Measurements from ENCODE around the gene MB. TPM values are rescaled to one million over a fixed set of nuclear protein-coding genes. Genes with fewer than 3 reads are reported as not detected.

Gene MB
- total RNA-seq, 2 donors from 2014 or later, result 9.9 to 71.8 TPM

- Histone ChIP-seq H3K36me3 (no peaks in the 10 kb centered on the region), H3K27ac (no peak overlapping the region), H3K27me3 (replicated peaks; ENCODE audit: insufficient read depth) (no peaks in the 10 kb centered on the region), H3K9me3 (no peaks in the 10 kb centered on the region), H3K4me1 (replicated peaks) (no peaks in the 10 kb centered on the region), H3K4me3 (no peak overlapping the region)
- 93% methylated on average over 19 of the region's 19 CpGs for WGBS
- intact Hi-C loops (cut with DNase I), result no loop called here
- DNase-seq (ENCODE audit: low spot score), result no peak
- TF ChIP-seq POLR2A (IDR thresholded peaks at IDR 0.05), result no peak
- no peak for TF ChIP-seq CTCF (IDR thresholded peaks at IDR 0.05)
- TF ChIP-seq POLR2AphosphoS5 (IDR thresholded peaks at IDR 0.05), result no peak
Observed at GRCh38 chr22:35578836-35579575, 38.1 kb downstream of the MB start.

- H3K36me3 ChIP-seq, result no peaks in the 10 kb centered on the region
- H3K4me1 ChIP-seq (replicated peaks), result no peaks in the 10 kb centered on the region
- H3K9me3 ChIP-seq, result no peaks in the 10 kb centered on the region
- intact Hi-C loops (cut with DNase I), result no loop called here
- H3K27me3 ChIP-seq (replicated peaks; ENCODE audit: insufficient read depth), result no peaks in the 10 kb centered on the region
- no peak overlapping the region for H3K27ac ChIP-seq
- DNase-seq (ENCODE audit: low spot score), result no peak
- TF ChIP-seq CTCF (IDR thresholded peaks at IDR 0.05) (no peak), POLR2A (IDR thresholded peaks at IDR 0.05) (no peak), POLR2AphosphoS5 (IDR thresholded peaks at IDR 0.05) (no peak)
- 90% methylated on average over 2 of the region's 2 CpGs for WGBS
- H3K4me3 ChIP-seq, result no peak overlapping the region
Observed at GRCh38 chr22:35577799-35578659, 39.1 kb downstream of the MB start.

- no peak for TF ChIP-seq CTCF (IDR thresholded peaks at IDR 0.05)
- TF ChIP-seq POLR2AphosphoS5 (IDR thresholded peaks at IDR 0.05), result no peak
- no peak for TF ChIP-seq POLR2A (IDR thresholded peaks at IDR 0.05)
- H3K4me1 ChIP-seq (replicated peaks), result no peaks in the 10 kb centered on the region
- no peaks in the 10 kb centered on the region for H3K9me3 ChIP-seq
- intact Hi-C loops (cut with DNase I), result no loop called here
- DNase-seq (ENCODE audit: low spot score), result no peak
- H3K36me3 ChIP-seq, result no peaks in the 10 kb centered on the region
- 88% methylated on average over 8 of the region's 8 CpGs for WGBS
- no peak overlapping the region for H3K27ac ChIP-seq
- H3K27me3 ChIP-seq (replicated peaks; ENCODE audit: insufficient read depth), result no peaks in the 10 kb centered on the region
- H3K4me3 ChIP-seq, result no peak overlapping the region
Observed at GRCh38 chr22:35576671-35577070, 40.5 kb downstream of the MB start.

GRCh38 chr22:35575116-35575748, 41.9 kb downstream of the MB start:
- Histone ChIP-seq H3K27me3 (replicated peaks; ENCODE audit: insufficient read depth) (no peaks in the 10 kb centered on the region), H3K27ac (no peak overlapping the region), H3K4me3 (no peak overlapping the region), H3K9me3 (no peaks in the 10 kb centered on the region), H3K36me3 (no peaks in the 10 kb centered on the region), H3K4me1 (replicated peaks) (no peaks in the 10 kb centered on the region)
- 61% methylated on average over 15 of the region's 15 CpGs for WGBS
- no peak for TF ChIP-seq POLR2AphosphoS5 (IDR thresholded peaks at IDR 0.05)
- TF ChIP-seq POLR2A (IDR thresholded peaks at IDR 0.05), result no peak
- TF ChIP-seq CTCF (IDR thresholded peaks at IDR 0.05), result no peak
- no peak for DNase-seq (ENCODE audit: low spot score)
- intact Hi-C loops (cut with DNase I), result no loop called here

Data from prostate gland (tissue), 2 donors.